Activated T-helper 1 cell treated with Interleukin-2 at 50 U/mL for 16 hours (primary cell): ENCODE measurements around the gene ANXA1.
"Not testable (repeated sequence)": the region's sequence is repeated elsewhere in the genome, so short reads cannot be mapped to it uniquely, and the experiment has no call there.

Experiments
- DNase-seq: peaks from one replicate; pipeline ENCODE4 v3.0.0-alpha.2; 2020; ENCODE audit warnings: low read depth

The ANXA1 gene

GRCh38 chr9:73168298-73168934 lies 16.8 kb downstream of the ANXA1 start:
- no peak for DNase-seq

GRCh38 chr9:73170185-73170957 lies 18.7 kb downstream of the ANXA1 start:
- DNase-seq = no peak

- no peak for DNase-seq
These were observed 21.2 kb downstream of the ANXA1 start for GRCh38 chr9:73172901-73173215.

GRCh38 chr9:73173557-73174329 lies 22.1 kb downstream of the ANXA1 start:
- DNase-seq = no peak

- DNase-seq = no peak
These were observed 22.8 kb downstream of the ANXA1 start for GRCh38 chr9:73174330-73174980.

GRCh38 chr9:73176450-73176875 lies 24.8 kb downstream of the ANXA1 start:
- DNase-seq = no peak

- DNase-seq = no peak
These were observed 26.4 kb downstream of the ANXA1 start for GRCh38 chr9:73178044-73178443.

GRCh38 chr9:73179589-73179988 lies 27.9 kb downstream of the ANXA1 start:
- DNase-seq = no peak

GRCh38 chr9:73180403-73180802 lies 28.7 kb downstream of the ANXA1 start:
- no peak for DNase-seq

GRCh38 chr9:73182928-73183327 lies 31.3 kb downstream of the ANXA1 start:
- DNase-seq = no peak

GRCh38 chr9:73183428-73183827 lies 31.8 kb downstream of the ANXA1 start:
- DNase-seq = no peak

GRCh38 chr9:73183917-73184861 lies 32.5 kb downstream of the ANXA1 start:
- DNase-seq = no peak

- DNase-seq = not testable (repeated sequence)
These were observed 39.4 kb downstream of the ANXA1 start for GRCh38 chr9:73191109-73191508.

- no peak for DNase-seq
These were observed 42.6 kb downstream of the ANXA1 start for GRCh38 chr9:73194284-73194683.

GRCh38 chr9:73199448-73199847 lies 47.8 kb downstream of the ANXA1 start:
- DNase-seq = no peak

- DNase-seq = no peak
These were observed 48.2 kb downstream of the ANXA1 start for GRCh38 chr9:73199886-73200285.

- no peak for DNase-seq
These were observed 49.2 kb downstream of the ANXA1 start for GRCh38 chr9:73200694-73201452.

- DNase-seq = no peak
These were observed 51.3 kb downstream of the ANXA1 start for GRCh38 chr9:73202980-73203379.

- DNase-seq = no peak
These were observed 53.3 kb downstream of the ANXA1 start for GRCh38 chr9:73204936-73205335.

- DNase-seq = no peak
These were observed 55.2 kb downstream of the ANXA1 start for GRCh38 chr9:73206851-73207250.
